ENCODE measurements around the gene EGR2. TPM values are rescaled to one million over a fixed set of nuclear protein-coding genes. Genes with fewer than 3 reads are reported as not detected.

EGR2 gene
- polyA plus RNA-seq, 1 of the 3 experiments (the other 2 are of a cell fraction): 0.25 TPM

- no peak overlapping the region for H3K9ac ChIP-seq
- DNase-seq: no peak
- WGBS (ENCODE audit: low lambda C conversion rate): 86% methylated on average over 4 of the region's 4 CpGs
- H3K4me3 ChIP-seq (ENCODE audit: low read depth in 2 of 2, low read length in 1 of 2): no peak overlapping the region
- no peaks in the 10 kb centered on the region for H4K20me1 ChIP-seq (ENCODE audit: insufficient read depth)
- no peaks in the 10 kb centered on the region for H3K27me3 ChIP-seq (ENCODE audit: insufficient read depth)
- POLR2A ChIA-PET: no interaction called here
- H3K4me2 ChIP-seq: no peak overlapping the region
- H3K4me1 ChIP-seq (ENCODE audit: control insufficient read depth in 1 of 2, insufficient read depth in 2 of 2, low read depth in 1 of 2, low read length in 1 of 2): no peaks in the 10 kb centered on the region
- H3K36me3 ChIP-seq (replicated peaks in 1 of 2; ENCODE audit: control insufficient read depth in 1 of 2, insufficient read depth in 2 of 2, low read length in 1 of 2): no peaks in the 10 kb centered on the region
- H3K9me3 ChIP-seq: no peaks in the 10 kb centered on the region
- TF ChIP-seq FOSL2 (IDR thresholded peaks at IDR 0.05; ENCODE audit: borderline replicate concordance, low read depth): no peak
- no peak for TF ChIP-seq NRF1 (IDR thresholded peaks at IDR 0.05; ENCODE audit: low read depth, low read length)
- TF ChIP-seq NFIC (IDR thresholded peaks at IDR 0.05; ENCODE audit: borderline replicate concordance): no peak
- TF ChIP-seq RFX5 (IDR thresholded peaks at IDR 0.05; ENCODE audit: low read length): no peak
- TF ChIP-seq MXI1 (IDR thresholded peaks at IDR 0.05; ENCODE audit: low read depth, low read length): no peak
- TF ChIP-seq EZH2phosphoT487 (IDR thresholded peaks at IDR 0.05; ENCODE audit: borderline replicate concordance, low read depth): no peak
- TF ChIP-seq USF2 (IDR thresholded peaks at IDR 0.05; ENCODE audit: borderline replicate concordance, low read depth, low read length): no peak
- no peak overlapping the region for H3K27ac ChIP-seq (ENCODE audit: low read depth in 2 of 2, low read length in 1 of 2)
- no peaks in the 10 kb centered on the region for H3F3A ChIP-seq (replicated peaks; ENCODE audit: insufficient read depth)
- H2AFZ ChIP-seq (ENCODE audit: low read depth): no peak overlapping the region
- CTCF ChIA-PET: no interaction called here
- no peaks in the 10 kb centered on the region for H3K79me2 ChIP-seq (ENCODE audit: insufficient read depth)
- H3K9me2 ChIP-seq: no peaks in the 10 kb centered on the region
Measured at GRCh38 chr10:62764011-62764410, 52.2 kb downstream of the EGR2 start.

- Histone ChIP-seq H2AFZ (ENCODE audit: low read depth) (no peak overlapping the region), H3K9me2 (no peaks in the 10 kb centered on the region), H4K20me1 (ENCODE audit: insufficient read depth) (no peaks in the 10 kb centered on the region), H3K4me3 (ENCODE audit: low read depth in 2 of 2, low read length in 1 of 2) (no peak overlapping the region), H3K79me2 (ENCODE audit: insufficient read depth) (no peaks in the 10 kb centered on the region), H3K9me3 (no peaks in the 10 kb centered on the region), H3K4me1 (ENCODE audit: control insufficient read depth in 1 of 2, insufficient read depth in 2 of 2, low read depth in 1 of 2, low read length in 1 of 2) (no peaks in the 10 kb centered on the region), H3K9ac (no peak overlapping the region), H3K4me2 (no peak overlapping the region), H3K36me3 (replicated peaks in 1 of 2; ENCODE audit: control insufficient read depth in 1 of 2, insufficient read depth in 2 of 2, low read length in 1 of 2) (no peaks in the 10 kb centered on the region), H3K27ac (ENCODE audit: low read depth in 2 of 2, low read length in 1 of 2) (no peak overlapping the region), H3K27me3 (ENCODE audit: insufficient read depth) (no peaks in the 10 kb centered on the region), H3F3A (replicated peaks; ENCODE audit: insufficient read depth) (no peaks in the 10 kb centered on the region)
- 72% methylated on average over 4 of the region's 4 CpGs for WGBS (ENCODE audit: low lambda C conversion rate)
- ChIA-PET POLR2A (no interaction called here), CTCF (no interaction called here)
- DNase-seq: no peak
- no peak for TF ChIP-seq MXI1 (IDR thresholded peaks at IDR 0.05; ENCODE audit: low read depth, low read length)
- TF ChIP-seq FOXJ3 (CRISPR knock-in tag; IDR thresholded peaks at IDR 0.05): no peak
- TF ChIP-seq YY1 (IDR thresholded peaks at IDR 0.05; ENCODE audit: low read depth): no peak
- no peak for TF ChIP-seq SMC3 (IDR thresholded peaks at IDR 0.05; ENCODE audit: low read depth, low read length)
- TF ChIP-seq USF1 (IDR thresholded peaks at IDR 0.05; ENCODE audit: borderline replicate concordance, low read depth): no peak
- no peak for TF ChIP-seq JUND (IDR thresholded peaks at IDR 0.05)
- no peak for TF ChIP-seq ZBTB33 (IDR thresholded peaks at IDR 0.05; ENCODE audit: borderline replicate concordance, low read depth)
- no peak for TF ChIP-seq RFX5 (IDR thresholded peaks at IDR 0.05; ENCODE audit: low read length)
- TF ChIP-seq RCOR1 (IDR thresholded peaks at IDR 0.05; ENCODE audit: low read length): no peak
- no peak for TF ChIP-seq SIN3A (IDR thresholded peaks at IDR 0.05; ENCODE audit: borderline replicate concordance, low read depth, low read length)
Measured at GRCh38 chr10:62763155-62763554, 53.0 kb downstream of the EGR2 start.

Other genes starting within 250 kb of the EGR2 start
- gene ADO, start 11.6 kb downstream of the EGR2 start, polyA plus RNA-seq (2012; rRNA removed): 6.9 and 8.2 TPM in 2 replicates

Measured in SK-N-SH (cell line).